Measurements from ENCODE around the gene CMSS1.
"Not testable (repeated sequence)": the region's sequence is repeated elsewhere in the genome, so short reads cannot be mapped to it uniquely, and the experiment has no call there.

The CMSS1 gene

DNA sequence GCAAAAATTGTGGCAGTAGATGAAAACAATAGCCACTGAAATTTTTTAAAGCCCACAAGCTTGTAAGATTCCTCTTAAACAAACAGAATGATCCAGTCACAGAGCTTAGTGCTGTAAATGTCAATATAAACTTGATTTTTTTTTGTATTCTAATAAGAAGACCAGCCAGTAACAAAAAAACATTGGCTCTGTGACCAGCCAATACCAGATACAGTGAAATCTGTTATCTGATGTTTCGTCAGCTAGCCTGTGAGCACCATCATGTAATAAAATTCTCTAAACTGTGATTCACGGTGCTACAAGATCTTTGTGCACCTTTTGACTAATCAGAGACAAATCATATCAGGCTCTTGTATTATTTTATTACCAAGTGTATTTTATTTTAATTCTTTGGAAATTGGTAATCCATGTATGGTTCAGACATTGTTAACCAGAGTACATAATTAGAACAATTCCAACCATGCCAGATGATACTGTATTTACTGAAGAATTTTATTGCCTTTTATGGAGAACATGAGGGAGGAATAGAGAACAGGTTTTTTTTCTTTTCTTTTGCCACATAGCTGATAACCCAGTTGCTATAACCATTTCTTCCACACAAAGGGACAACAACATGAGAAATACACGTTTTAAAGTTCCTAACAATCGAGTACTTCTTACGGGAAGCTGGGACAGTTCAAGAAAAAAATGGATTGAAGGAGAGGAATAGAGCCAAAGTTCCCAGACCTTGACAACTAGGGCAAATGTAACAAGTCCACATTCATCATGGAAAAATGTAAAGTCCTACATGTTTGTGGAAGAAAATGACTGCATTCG lies 224.7 kb downstream of the CMSS1 start:
- Histone ChIP-seq H3K4me1 (ENCODE audit: insufficient read depth, low read length) (peaks cover 16% of the 10 kb centered on the region), H3K9me3 (ENCODE audit: control insufficient read depth, insufficient read depth, low read length) (no peaks in the 10 kb centered on the region), H3K36me3 (ENCODE audit: insufficient read depth, low read length) (no peaks in the 10 kb centered on the region), H3K9ac (ENCODE audit: low read depth, low read length) (no peak overlapping the region)

DNA sequence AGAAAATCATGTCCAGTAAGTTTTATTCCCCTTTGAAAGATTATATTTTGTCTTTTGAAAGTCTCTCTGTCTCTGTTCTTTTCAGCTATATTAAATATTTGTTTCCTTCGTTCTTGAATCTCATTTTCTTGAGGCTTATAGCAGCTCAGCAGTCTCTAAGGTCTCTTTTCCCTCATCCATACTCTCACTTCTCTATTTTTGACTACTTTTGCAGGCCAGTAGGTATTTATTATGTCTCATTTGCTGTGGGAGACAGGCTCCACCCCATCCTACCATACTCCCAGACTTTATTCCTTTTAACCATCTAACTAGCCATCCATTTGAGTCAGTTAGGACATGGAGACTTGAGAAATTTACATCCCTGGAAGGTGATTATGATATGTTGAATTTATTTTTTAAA lies 225.6 kb downstream of the CMSS1 start:
- Histone ChIP-seq H3K9ac (ENCODE audit: low read depth, low read length) (no peak overlapping the region), H3K36me3 (ENCODE audit: insufficient read depth, low read length) (no peaks in the 10 kb centered on the region), H3K4me1 (ENCODE audit: insufficient read depth, low read length) (peaks cover 23% of the 10 kb centered on the region), H3K9me3 (ENCODE audit: control insufficient read depth, insufficient read depth, low read length) (no peaks in the 10 kb centered on the region)

DNA sequence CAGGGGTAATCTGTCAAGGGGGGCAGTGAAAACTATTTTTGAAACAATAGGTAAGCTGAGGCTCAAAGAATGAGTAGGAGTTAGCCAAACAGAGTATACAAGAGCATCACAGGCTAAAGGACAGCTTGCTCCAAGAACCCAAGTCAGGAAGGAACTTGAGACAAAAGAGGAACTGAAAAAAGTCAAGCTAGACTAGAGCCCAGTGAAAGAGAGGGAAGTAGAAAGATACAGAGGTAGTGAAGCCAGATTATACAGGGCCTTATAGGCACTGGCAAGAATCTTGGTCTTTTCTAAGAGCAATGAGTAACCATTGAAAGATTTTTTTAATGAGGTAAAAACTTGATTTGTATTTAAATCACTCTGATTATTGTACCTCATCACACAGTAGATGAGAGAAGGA lies 226.7 kb downstream of the CMSS1 start:
- H3K4me1 ChIP-seq (ENCODE audit: insufficient read depth, low read length) = peaks cover 23% of the 10 kb centered on the region

DNA sequence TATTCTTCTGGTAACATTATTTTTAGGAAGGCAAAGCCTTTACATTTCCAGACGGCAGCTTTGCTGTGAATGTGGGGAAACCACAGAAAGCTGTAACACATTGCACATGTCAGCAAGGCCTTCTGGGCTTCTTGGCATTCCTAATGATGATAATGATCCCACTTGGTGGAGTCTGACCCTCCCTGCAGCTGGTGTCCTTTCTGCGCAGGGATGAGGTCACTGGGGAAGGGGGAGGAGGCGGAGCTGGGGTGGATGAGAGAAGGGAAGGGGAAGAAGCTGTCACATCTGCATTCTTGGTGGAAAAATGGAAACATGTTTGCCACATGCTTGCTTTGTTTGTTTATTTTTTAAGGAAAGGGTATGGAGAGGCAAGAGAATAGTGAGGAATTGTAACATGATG lies 228.0 kb downstream of the CMSS1 start:
- Histone ChIP-seq H3K4me1 (ENCODE audit: insufficient read depth, low read length) (peaks cover 22% of the 10 kb centered on the region), H3K9ac (ENCODE audit: low read depth, low read length) (no peak overlapping the region), H3K9me3 (ENCODE audit: control insufficient read depth, insufficient read depth, low read length) (no peaks in the 10 kb centered on the region), H3K36me3 (ENCODE audit: insufficient read depth, low read length) (no peaks in the 10 kb centered on the region)

More for the DNA sequence above, 226.7 kb downstream of the CMSS1 start:
- Histone ChIP-seq H3K36me3 (ENCODE audit: insufficient read depth, low read length) (no peaks in the 10 kb centered on the region), H3K9me3 (ENCODE audit: control insufficient read depth, insufficient read depth, low read length) (no peaks in the 10 kb centered on the region), H3K9ac (ENCODE audit: low read depth, low read length) (no peak overlapping the region)

DNA sequence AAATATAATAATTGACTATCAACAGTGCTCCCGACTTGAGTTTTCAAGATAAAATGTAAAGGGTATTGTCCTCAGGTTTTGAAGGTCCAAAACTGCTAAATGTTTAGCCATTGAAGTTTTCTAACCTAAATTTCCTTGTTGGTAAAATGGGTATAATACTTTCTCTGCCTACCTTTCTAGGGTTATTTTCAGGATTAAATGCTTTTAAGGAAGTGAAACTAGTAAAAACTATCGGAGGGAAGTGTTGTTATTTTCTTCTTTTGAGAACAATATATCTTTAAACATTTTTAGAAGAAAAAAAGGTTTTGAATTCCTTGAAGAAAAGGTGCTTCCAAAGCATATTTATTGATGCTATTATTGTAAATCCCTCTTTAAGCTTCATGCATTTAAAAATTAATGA lies 229.3 kb downstream of the CMSS1 start:
- Histone ChIP-seq H3K36me3 (ENCODE audit: insufficient read depth, low read length) (no peaks in the 10 kb centered on the region), H3K9me3 (ENCODE audit: control insufficient read depth, insufficient read depth, low read length) (no peaks in the 10 kb centered on the region), H3K9ac (ENCODE audit: low read depth, low read length) (no peak overlapping the region), H3K4me1 (ENCODE audit: insufficient read depth, low read length) (peaks cover 16% of the 10 kb centered on the region)

DNA sequence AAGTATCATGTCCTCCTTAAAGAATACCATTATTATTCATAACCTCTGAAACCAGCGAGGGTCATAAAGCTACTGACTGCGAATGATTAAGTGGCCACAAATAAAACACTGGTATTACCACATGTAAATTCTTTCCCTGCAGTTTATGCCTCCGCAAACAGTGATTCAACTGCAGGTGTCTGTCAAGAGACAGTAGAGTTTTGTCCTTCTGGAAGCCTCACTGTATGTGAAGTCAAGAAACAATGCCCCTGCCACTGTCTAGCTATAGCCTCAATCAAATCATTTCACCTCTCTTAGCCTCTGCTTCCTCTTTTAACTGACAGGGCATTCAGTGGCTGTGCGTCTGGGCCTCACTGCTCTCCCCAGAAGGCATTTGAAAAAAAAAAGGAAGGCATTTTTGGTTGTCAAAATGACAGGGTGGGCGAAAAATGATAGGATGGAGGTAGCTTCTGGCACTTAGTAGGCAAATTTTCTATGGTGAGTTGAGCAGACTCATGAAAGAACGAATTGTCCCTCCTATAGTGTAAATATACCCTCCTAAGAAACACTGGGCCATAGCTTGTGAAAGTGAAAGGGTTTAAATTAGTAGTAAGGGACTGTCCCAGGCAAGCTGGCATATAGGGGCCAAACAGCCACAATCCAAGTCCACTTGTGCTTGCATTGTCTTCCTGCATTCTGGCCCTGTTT lies 229.9 kb downstream of the CMSS1 start:
- Histone ChIP-seq H3K4me1 (ENCODE audit: insufficient read depth, low read length) (peaks cover 16% of the 10 kb centered on the region), H3K9me3 (ENCODE audit: control insufficient read depth, insufficient read depth, low read length) (no peaks in the 10 kb centered on the region), H3K9ac (ENCODE audit: low read depth, low read length) (no peak overlapping the region)

DNA sequence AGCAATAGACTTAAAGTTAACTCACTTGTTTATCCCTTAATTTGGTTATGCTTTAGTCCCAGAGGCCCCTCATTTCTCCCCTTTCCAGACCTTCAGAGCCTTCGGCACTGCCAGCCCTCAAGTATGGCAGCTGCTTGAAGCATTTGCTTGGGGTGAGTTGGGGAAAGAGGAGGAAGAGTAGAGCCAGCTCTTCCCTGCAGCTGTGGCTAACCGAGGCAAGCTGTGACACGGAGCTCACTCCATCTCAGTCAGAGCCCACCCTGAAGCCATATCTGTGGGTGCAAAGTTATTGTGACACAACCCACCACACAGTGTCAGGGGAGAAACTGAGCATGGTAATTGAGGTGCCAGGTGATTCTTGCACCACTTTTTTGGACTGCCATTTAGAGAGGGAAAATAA lies 230.6 kb downstream of the CMSS1 start:
- Histone ChIP-seq H3K9ac (ENCODE audit: low read depth, low read length) (no peak overlapping the region), H3K36me3 (ENCODE audit: insufficient read depth, low read length) (no peaks in the 10 kb centered on the region), H3K4me1 (ENCODE audit: insufficient read depth, low read length) (peaks cover 16% of the 10 kb centered on the region), H3K9me3 (ENCODE audit: control insufficient read depth, insufficient read depth, low read length) (no peaks in the 10 kb centered on the region)

More for the DNA sequence above, 229.9 kb downstream of the CMSS1 start:
- no peaks in the 10 kb centered on the region for H3K36me3 ChIP-seq (ENCODE audit: insufficient read depth, low read length)

DNA sequence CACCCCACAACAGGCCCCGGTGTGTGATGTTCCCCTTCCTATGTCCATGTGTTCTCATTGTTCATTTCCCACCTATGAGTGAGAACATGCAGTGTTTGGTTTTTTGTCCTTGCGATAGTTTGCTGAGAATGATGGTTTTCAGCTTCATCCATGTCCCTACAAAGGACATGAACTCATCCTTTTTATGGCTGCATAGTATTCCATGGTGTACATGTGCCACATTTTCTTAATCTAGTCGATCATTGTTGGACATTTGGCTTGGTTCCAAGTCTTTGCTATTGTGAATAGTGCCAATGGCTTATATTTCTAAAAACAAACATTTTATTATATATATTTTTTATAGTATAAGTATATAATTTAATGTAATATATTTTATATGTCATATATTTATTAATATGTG lies 233.9 kb downstream of the CMSS1 start:
- not testable (repeated sequence) for H3K36me3 ChIP-seq (ENCODE audit: insufficient read depth, low read length); H3K4me1 ChIP-seq (ENCODE audit: insufficient read depth, low read length); H3K9ac ChIP-seq (ENCODE audit: low read depth, low read length); H3K9me3 ChIP-seq (ENCODE audit: control insufficient read depth, insufficient read depth, low read length)

DNA sequence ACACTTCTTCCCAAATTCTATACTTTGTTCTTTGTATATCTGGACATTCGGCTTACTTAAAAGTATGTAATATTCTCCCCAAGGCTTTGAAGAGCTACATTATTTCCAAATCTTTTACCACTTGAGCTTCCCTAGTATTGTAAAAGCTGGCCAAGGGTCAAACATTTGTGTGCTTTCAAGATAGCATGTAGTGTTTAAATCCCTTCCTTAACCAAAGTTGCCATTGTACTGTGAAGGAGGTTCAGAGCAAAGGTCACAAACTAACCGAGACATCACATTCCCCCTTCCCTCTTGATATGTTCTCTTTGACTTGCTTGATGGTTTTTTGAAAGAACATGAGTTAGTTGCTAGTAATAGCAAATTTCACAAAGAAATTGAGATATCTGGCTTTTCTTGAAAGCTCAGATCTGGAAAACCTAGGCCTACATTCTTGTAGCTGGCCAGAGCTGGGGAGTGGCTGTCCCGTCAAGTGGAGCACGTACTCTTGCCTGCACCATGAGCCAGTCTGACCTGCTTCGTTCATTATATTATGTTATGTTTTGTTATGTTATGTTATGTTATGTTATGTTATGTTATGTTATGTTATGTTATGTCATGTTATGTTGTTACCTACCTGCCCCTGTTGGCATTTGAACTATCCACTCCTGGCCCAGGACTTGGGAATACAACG lies 236.4 kb downstream of the CMSS1 start:
- no peak overlapping the region for H3K9ac ChIP-seq (ENCODE audit: low read depth, low read length)
- no peaks in the 10 kb centered on the region for H3K36me3 ChIP-seq (ENCODE audit: insufficient read depth, low read length)
- no peaks in the 10 kb centered on the region for H3K4me1 ChIP-seq (ENCODE audit: insufficient read depth, low read length)
- H3K9me3 ChIP-seq (ENCODE audit: control insufficient read depth, insufficient read depth, low read length) = no peaks in the 10 kb centered on the region

DNA sequence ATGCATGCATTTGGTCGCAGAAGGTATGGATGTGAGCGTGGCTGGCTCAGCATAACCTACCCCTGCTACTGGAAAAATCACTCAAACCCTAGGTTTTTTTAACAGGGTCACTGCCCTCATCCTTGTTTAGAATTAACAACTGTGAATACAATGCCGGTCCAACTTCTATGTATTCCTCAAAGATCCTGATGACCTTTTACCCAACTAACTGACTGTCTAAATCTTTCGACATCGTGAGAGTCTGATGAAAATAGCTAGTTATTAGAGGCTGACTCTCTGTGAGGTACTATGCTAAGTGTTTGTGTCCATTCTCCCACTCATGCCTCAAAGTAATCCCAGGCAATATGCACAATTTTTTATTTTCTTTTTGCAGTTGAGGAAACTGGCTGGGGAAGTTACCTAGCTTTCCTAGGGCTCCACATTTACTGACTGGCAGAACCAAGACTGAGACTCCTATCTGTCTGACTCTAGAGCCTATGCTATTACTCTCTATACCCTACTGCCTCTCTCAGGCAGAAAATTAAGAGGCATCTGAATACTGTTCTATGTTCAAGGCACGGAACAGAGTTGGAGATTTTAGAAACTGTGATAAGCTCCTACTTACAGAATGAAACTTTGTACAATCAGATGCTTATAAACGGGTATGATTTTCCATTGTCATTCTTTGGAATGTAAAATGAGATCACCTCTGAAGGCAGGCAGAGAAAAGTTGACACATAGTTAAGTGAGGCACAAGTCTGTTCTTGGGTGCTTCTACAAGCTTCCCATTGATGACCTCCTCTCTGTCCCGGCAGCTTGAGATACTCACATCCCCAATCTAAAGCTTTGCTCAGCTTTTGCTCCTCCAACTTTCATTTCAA lies 240.3 kb downstream of the CMSS1 start:
- Histone ChIP-seq H3K9me3 (ENCODE audit: control insufficient read depth, insufficient read depth, low read length) (no peaks in the 10 kb centered on the region), H3K9ac (ENCODE audit: low read depth, low read length) (no peak overlapping the region), H3K4me1 (ENCODE audit: insufficient read depth, low read length) (no peaks in the 10 kb centered on the region), H3K36me3 (ENCODE audit: insufficient read depth, low read length) (no peaks in the 10 kb centered on the region)

DNA sequence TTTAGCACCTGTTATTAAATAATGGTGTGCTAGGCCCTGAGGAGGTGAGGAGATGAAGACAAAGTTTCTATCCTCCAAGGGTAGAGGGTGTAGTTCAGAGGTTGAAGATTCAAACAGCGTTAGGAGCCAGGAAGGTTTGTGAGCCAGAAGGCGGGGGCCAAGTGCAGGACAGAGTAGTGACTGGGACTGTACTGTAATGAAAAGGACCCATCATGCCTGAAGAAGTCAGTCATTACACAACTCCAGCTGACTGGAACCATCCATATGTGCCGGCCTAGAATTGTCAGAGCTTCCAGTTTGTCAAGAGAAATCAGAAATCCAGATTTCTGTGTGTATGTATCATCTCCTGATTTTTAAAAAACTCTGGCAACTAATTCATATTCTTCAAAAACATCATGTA lies 241.8 kb downstream of the CMSS1 start:
- no peaks in the 10 kb centered on the region for H3K4me1 ChIP-seq (ENCODE audit: insufficient read depth, low read length)
- H3K9me3 ChIP-seq (ENCODE audit: control insufficient read depth, insufficient read depth, low read length) = no peaks in the 10 kb centered on the region
- no peaks in the 10 kb centered on the region for H3K36me3 ChIP-seq (ENCODE audit: insufficient read depth, low read length)
- H3K9ac ChIP-seq (ENCODE audit: low read depth, low read length) = no peak overlapping the region

DNA sequence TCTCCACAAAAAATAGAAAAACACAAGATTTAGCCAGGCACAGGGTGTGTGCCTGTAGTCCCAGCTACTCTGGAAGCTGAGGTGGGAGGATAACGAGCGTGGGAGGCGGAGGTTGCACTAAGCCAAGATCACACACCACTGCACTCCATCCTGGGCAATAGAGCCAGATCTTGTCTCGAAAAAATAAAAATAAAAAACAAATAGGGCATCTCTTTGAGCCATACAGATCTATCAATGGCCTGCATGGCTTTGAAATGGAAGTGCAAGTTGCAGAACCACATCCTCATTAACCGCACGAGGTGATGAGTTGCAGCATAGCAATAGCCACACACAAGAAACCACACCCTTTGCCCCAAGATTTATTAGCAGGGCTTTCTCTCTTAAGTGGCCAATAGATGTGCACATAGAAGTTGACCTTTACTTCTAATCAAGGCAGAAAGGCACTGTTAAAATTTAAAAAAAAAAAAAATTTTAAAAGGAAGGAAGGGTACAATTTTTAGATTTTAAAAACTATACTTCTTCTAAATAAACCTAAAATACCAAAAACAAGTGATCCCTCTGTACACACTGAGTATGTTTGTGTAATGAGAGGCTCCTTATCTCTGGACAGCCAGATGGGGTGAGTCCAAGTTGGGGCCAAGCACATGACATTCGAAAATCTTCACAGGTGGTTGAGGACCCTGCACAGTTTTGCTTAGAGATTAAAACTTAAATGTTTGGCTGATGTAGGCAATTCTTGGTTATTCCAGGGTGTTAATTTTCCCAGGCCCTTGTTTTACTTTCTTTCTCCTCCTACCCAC lies 243.2 kb downstream of the CMSS1 start:
- H3K4me1 ChIP-seq (ENCODE audit: insufficient read depth, low read length) = no peaks in the 10 kb centered on the region
- H3K9me3 ChIP-seq (ENCODE audit: control insufficient read depth, insufficient read depth, low read length) = no peaks in the 10 kb centered on the region
- no peaks in the 10 kb centered on the region for H3K36me3 ChIP-seq (ENCODE audit: insufficient read depth, low read length)
- H3K9ac ChIP-seq (ENCODE audit: low read depth, low read length) = no peak overlapping the region

DNA sequence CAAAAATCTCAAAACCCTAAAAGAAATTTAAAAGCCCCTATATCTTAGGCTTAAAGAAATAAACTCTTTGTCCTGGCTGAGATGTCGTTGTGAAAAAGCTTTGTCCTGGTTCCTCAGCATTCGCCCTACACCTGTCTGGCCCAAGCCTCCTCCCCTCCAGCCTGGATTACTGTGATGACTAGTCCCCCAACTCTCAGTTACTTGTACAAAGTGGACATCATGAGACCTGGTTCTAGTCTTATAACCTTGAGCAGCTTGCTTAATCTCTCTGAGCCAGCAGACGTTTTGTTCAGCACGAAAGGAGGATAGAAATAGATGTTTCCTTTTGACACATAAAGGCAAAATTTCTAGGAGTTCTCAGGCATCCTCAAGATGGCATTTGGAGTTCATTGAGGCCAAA lies 245.0 kb downstream of the CMSS1 start:
- H3K4me1 ChIP-seq (ENCODE audit: insufficient read depth, low read length) = no peaks in the 10 kb centered on the region
- H3K36me3 ChIP-seq (ENCODE audit: insufficient read depth, low read length) = no peaks in the 10 kb centered on the region
- no peaks in the 10 kb centered on the region for H3K9me3 ChIP-seq (ENCODE audit: control insufficient read depth, insufficient read depth, low read length)
- H3K9ac ChIP-seq (ENCODE audit: low read depth, low read length) = no peak overlapping the region

Measured in ES-I3 (cell line).